ENCODE measurements around the gene PJA2.

Gene PJA2

DNA sequence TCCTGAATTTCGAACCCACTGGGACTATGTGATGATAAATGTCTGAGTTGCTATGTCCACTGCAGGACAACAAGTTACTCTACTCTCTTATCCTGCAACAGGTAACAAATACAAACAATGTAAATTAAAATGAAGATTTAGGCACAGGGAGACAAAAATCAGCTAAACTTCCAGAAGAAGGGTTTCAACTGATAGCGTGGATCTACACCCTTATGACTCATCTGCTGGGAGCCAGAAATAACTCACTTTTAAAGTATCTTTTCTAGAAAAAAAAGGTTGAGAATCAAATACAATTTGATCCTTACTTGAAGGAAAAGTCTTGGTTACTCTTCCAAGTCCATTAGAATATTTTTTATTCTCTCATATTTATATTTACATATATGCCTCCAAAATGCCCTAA is 21.4 kb downstream of the PJA2 start:
- no peak for TF ChIP-seq ZNF274 (IDR thresholded peaks at IDR 0.05; ENCODE audit: low read depth, low read length)
- H3K4me3 ChIP-seq (ENCODE audit: low read length), result no peak overlapping the region

DNA sequence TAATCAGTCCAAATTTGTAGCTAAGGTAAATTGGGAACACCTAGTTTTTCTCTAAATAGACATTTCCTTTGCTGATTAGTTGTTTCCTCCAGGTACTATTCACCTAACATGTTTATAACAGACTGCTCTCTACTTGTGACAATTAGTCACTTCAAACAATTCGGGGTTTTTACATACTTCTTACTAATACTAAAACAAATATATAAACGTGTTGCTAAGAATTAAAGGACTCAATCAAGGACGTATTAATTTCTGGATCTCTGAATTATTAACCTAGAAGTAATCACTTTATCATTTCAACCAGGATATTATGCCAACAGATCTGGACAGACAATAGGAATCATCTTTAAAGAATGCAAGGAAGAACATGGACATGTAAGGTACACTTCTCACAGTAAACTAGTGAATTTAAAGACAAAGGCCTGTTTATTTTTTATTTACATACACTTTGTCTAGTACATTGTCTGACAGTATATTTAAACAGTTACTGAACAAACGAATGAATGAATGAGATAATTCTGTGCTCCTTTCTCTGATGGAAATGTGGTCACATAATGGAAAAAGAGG is 22.3 kb downstream of the PJA2 start:
- TF ChIP-seq ZNF274 (IDR thresholded peaks at IDR 0.05; ENCODE audit: low read depth, low read length), result no peak
- H3K4me3 ChIP-seq (ENCODE audit: low read length), result no peak overlapping the region

DNA sequence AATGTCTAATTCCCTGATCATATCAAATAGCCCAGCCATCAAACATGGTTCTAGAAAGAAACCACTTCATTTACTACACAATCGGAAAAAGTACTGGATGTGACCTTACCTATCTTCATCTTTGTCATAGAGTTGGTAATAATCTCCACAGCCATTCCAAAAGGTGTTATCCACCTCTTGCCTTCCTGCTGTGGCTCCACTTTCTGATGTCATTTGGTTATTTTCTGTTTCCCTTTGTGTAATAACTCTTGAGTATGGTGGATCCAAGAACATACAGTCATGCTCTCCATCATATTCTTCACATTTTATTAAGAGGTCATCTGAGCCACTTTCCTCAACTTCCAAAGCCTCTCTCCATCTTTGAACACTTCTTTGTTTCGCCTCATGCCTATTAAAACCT is 31.7 kb downstream of the PJA2 start:
- no peak overlapping the region for H3K4me3 ChIP-seq (ENCODE audit: low read length)
- TF ChIP-seq ZNF274 (IDR thresholded peaks at IDR 0.05; ENCODE audit: low read depth, low read length), result no peak

DNA sequence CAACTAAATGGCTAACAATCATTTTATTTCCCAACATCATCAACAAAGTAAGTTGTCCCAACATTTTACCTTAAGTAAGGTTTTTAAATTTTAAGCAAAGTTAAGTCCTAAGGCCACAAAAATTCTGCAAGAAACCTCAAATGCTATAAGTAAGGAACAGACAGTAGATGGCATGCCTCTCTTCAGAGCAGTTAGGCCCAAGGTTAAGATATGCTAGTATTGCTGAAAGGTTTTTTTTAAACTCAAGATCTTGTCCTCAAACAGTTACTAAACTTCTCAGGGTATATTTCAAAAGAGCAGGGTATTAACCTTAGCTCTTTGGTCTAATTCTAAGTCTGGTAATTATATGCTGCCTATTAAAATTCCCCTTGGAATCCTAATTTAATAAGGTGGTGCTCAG is 35.1 kb downstream of the PJA2 start:
- no peak for TF ChIP-seq ZNF274 (IDR thresholded peaks at IDR 0.05; ENCODE audit: low read depth, low read length)
- H3K4me3 ChIP-seq (ENCODE audit: low read length), result no peak overlapping the region

DNA sequence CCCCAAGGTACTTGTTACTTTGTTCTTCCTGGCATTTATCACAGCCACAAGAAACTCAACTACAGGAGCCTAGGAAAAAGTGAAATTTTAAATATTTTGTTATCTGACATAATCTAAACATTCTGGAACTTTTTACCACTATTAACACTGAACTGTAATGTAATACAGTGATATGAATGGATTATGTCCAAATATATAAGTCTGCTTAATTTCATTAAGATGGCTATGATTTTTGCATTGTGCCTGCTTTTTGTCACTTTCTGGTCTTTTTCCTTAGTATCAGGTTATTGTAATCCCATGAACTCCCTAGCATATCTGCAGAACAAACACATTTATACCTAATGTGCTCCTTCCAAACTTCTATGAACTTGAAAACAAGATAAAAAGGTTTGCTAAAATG is 35.8 kb downstream of the PJA2 start:
- H3K4me3 ChIP-seq (ENCODE audit: low read length), result no peak overlapping the region
- no peak for TF ChIP-seq ZNF274 (IDR thresholded peaks at IDR 0.05; ENCODE audit: low read depth, low read length)

DNA sequence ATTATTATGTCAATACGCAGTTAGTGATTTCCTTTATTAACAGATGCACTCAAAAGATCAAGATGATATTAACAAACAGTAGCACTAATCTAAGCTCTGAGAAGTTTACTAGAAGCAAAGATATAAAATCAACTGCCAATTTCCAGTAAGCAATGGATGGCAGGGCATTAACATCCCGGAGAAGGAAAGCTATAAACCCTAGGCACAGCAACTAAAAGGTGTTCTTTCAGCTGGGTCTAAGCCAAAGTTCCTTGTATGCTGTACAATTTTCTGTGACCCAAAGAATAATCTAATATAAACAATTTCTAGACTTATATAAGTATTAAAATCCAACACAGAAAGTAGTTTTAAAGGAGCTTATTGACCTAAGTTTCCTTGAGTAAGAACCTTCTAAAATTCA is 39.4 kb downstream of the PJA2 start:
- TF ChIP-seq ZNF274 (IDR thresholded peaks at IDR 0.05; ENCODE audit: low read depth, low read length), result no peak

DNA sequence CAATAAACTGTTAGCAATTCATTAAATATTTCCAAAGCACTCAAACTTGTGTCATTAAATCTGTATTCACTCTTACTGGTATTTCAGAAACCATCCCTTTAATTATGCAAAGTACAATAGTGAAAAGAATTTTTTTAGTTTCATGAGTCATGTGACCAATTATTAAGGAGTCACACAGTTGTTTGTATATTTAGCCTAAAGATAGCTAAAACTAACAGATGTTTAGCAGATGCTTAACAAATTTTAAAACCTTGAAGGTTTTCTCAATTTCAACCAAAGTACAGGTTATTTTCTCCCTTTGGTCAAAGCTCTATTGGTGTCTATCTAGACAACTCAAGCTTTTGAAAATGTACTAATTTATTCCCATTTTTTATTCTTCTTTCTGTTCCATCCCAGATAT is 44.1 kb downstream of the PJA2 start:
- no peak for TF ChIP-seq ZNF274 (IDR thresholded peaks at IDR 0.05; ENCODE audit: low read depth, low read length)
- H3K4me3 ChIP-seq (ENCODE audit: low read length), result no peak overlapping the region

More for the DNA sequence above, 39.4 kb downstream of the PJA2 start:
- H3K4me3 ChIP-seq (ENCODE audit: low read length), result no peak overlapping the region

DNA sequence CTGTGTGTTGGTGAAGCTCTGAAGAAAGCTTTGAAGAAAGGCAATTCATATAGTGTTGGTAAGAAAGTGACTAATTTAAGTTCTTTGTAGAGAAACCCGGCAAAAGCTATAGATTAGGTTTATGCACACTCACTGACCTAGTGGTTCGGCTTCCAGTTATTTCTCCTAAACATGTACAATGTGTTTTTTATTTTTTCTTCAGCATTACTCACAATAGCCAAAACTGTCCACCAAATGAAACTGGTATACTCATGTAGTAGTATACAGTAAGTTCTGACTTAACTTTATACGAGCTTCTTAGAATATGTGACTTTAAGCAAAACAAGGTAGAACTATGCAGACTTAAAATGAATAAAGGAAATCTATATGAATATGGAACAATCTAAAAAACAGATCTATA is 44.8 kb downstream of the PJA2 start:
- TF ChIP-seq ZNF274 (IDR thresholded peaks at IDR 0.05; ENCODE audit: low read depth, low read length), result no peak
- no peak overlapping the region for H3K4me3 ChIP-seq (ENCODE audit: low read length)

DNA sequence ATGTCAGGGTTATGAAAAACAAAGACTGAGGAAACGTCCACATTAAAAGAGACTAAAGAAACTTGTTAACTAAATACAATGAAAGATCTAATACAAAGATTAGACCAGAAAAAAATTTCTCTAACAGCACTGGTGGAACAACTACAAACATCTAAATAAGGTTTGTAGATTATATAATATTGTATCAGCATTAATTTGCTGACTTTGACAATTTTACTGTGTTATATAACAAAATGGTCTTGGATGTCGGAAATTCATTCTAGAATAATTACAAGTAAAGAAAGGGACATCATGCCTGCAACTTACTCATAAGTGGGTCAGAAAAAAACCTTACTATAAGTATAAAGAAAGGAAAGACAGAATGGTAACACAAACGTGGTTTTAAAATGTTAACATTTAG is 50.1 kb downstream of the PJA2 start:
- no peak overlapping the region for H3K4me3 ChIP-seq (ENCODE audit: low read length)
- TF ChIP-seq ZNF274 (IDR thresholded peaks at IDR 0.05; ENCODE audit: low read depth, low read length), result no peak

DNA sequence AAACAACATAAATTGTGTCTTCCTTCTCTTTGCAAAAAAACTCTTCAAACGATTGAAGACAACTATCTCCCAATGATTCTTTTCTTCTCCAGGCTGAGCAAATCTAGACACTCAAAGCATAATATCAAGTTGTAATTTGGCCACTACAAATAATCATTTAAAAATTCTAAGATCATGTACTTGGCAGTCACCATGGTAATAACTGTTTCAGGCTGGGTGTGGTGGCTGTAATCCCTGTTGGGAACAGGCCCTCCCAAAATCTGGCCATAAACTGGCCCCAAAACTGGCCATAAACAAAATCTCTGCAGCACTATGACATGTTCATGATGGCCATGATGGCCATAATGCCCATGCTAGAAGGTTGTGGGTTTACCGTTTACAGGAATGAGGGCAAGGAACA is 52.0 kb downstream of the PJA2 start:
- no peak for TF ChIP-seq ZNF274 (IDR thresholded peaks at IDR 0.05; ENCODE audit: low read depth, low read length)
- H3K4me3 ChIP-seq (ENCODE audit: low read length), result no peak overlapping the region

DNA sequence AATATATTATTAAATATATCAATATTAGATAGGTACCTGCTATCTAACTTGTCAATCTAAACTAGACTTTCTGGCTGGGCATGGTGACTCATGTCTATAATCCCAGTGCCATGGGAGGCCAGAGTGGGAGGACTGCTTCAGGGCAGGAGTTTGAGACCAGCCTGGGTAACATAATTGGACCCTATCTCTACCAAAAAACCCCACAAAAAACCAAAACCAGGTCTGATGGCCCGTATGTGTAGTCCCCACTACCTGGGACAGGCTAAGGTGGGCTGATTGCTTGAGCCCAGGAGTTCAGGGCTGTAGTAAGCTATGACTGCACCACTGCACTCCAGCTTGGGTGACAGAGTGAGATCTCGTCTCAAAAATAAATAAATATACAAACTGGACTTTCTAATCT is 55.0 kb downstream of the PJA2 start:
- TF ChIP-seq ZNF274 (IDR thresholded peaks at IDR 0.05; ENCODE audit: low read depth, low read length), result no peak
- H3K4me3 ChIP-seq (ENCODE audit: low read length), result no peak overlapping the region

DNA sequence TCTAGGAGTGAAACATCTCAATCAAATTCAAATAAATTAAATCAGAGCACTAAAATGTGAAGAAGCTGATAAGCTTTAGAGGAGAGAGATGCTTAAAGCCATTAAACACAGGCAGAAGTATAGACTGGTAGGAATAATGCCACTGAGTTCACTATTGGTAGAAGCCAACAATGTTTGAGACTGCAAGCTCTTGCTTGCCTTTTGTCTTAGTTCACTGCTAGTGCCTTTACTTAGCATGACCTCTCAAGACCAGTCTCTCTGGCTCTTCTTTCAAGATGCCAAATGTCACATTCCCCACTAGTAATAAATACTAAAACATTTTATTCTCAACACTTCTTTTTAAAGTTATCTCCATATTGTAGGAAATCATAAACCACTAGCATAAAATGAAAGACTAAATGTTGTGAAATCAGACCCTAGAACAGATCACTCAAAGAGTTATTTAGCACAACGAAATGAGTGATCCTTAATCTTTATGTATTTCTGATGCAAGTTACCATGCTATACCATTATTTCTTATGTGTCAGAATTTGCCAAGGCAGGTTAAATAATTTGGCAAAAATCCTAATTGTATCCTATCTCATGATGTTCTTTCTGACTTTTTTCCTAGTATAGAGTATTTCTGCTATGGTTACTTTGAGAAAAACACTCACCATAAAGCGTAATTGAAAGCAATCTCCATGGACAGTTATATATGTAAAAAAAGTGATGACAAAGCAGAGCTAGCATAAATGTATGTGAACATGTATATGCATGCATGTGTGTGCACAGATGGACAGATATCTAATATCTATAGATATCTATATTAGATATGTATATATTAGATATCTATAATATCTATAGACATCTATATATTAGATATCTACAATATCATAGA is 57.5 kb downstream of the PJA2 start:
- no peak for TF ChIP-seq ZNF274 (IDR thresholded peaks at IDR 0.05; ENCODE audit: low read depth, low read length)
- no peak overlapping the region for H3K4me3 ChIP-seq (ENCODE audit: low read length)

DNA sequence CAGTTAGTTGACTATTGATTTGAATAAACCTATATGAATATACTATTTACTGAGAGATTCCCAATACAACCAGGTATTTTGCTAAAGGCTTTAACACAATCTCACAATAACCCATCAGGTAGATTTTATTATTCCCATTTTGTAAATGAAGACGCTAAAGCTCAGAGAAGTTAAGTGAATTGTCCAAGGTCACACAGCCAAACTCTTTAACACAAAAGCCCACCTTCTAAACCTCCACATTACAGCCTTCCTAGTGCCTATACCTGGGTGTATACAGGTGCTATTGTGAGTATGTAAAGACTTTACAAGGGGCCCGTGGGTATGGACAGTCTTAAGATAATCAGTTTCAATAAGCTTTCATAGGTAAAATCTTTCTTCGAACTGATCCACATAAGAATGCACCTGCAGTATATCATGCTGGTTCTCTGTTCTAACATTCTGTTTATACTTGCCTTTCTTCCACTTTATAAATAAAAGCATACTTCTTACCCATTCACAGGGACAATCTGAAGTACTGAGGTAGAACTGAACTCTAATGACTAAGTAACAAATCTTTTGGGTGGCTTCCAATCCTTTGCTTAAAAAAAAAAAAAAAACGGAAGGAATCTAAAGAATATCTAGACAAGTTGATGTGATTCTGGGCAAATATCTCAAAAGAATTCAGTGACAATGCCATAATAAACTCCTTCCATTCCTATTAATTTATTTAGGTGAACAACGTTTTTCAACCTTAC is 59.1 kb downstream of the PJA2 start:
- TF ChIP-seq ZNF274 (IDR thresholded peaks at IDR 0.05; ENCODE audit: low read depth, low read length), result no peak
- no peak overlapping the region for H3K4me3 ChIP-seq (ENCODE audit: low read length)

DNA sequence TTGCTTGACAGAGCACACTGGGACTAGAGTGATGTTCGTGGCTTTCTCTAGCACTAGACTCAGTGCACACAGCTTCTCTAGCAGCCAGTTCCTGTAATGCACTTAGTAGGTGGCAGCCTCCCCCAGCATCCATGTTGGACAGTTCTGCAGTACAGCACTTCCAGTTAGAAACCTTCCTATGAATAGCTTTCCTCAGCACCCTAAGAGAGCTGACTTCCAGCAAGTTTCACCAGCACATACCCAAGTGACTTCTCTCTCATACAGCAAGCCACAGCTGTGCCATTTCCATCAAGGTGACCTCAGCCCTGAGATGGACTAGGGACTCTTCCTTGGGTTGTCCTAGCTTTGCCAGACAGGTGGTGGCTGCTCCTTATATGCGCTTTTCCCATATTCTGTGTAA is 60.4 kb downstream of the PJA2 start:
- TF ChIP-seq ZNF274 (IDR thresholded peaks at IDR 0.05; ENCODE audit: low read depth, low read length), result no peak
- no peak overlapping the region for H3K4me3 ChIP-seq (ENCODE audit: low read length)
